ENCODE data around the gene OR6S1.

DNA sequence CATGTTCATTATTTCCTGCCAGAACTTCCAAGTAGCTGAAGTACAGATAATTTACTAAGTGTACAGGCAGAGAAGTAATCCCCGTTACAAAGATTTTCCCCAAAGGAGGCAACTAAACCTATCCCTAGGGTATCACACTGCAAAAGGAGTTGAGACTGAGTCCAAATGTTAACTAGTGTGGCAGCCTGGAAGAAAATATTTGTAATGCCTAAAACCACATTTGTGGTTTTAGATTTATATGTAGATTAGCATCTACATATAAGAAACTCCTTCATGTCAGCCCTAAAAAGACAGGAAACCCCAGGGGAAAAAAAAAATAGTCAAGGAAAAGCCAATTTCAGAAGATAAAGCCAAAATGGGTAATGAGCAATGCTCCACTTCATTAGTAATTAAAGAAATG, 48.9 kb downstream of the OR6S1 start:
- TF ChIP-seq, protein P1, sequence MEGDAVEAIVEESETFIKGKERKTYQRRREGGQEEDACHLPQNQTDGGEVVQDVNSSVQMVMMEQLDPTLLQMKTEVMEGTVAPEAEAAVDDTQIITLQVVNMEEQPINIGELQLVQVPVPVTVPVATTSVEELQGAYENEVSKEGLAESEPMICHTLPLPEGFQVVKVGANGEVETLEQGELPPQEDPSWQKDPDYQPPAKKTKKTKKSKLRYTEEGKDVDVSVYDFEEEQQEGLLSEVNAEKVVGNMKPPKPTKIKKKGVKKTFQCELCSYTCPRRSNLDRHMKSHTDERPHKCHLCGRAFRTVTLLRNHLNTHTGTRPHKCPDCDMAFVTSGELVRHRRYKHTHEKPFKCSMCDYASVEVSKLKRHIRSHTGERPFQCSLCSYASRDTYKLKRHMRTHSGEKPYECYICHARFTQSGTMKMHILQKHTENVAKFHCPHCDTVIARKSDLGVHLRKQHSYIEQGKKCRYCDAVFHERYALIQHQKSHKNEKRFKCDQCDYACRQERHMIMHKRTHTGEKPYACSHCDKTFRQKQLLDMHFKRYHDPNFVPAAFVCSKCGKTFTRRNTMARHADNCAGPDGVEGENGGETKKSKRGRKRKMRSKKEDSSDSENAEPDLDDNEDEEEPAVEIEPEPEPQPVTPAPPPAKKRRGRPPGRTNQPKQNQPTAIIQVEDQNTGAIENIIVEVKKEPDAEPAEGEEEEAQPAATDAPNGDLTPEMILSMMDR (IDR thresholded peaks at IDR 0.05), result no peak
- no peak for TF ChIP-seq POLR2A (IDR thresholded peaks at IDR 0.05)
- no peak for TF ChIP-seq EP300 (IDR thresholded peaks at IDR 0.05)
